GM23248 (cell line): ENCODE data around the gene GAGE12E.
"Not testable (repeated sequence)": the region's sequence is repeated elsewhere in the genome, so short reads cannot be mapped to it uniquely, and the experiment has no call there.

ENCODE experiments used
- EZH2 ChIP-seq: fragments of 200-600 bp; sonication (generic); IDR thresholded peaks from 2 replicates; pipeline ENCODE4 v1.6.1; 2018; ENCODE audit warnings: antibody characterized with exemption, mild to moderate bottlenecking; ENCODE audit not compliant: insufficient read depth, poor library complexity, severe bottlenecking
- EZH2phosphoT487 ChIP-seq: fragments of 200-600 bp; sonication (generic); IDR thresholded peaks from 2 replicates; pipeline ENCODE4 v1.6.1; 2018; ENCODE audit warnings: antibody characterized with exemption, moderate library complexity, mild to moderate bottlenecking, low read depth; ENCODE audit not compliant: insufficient read depth

DNA sequence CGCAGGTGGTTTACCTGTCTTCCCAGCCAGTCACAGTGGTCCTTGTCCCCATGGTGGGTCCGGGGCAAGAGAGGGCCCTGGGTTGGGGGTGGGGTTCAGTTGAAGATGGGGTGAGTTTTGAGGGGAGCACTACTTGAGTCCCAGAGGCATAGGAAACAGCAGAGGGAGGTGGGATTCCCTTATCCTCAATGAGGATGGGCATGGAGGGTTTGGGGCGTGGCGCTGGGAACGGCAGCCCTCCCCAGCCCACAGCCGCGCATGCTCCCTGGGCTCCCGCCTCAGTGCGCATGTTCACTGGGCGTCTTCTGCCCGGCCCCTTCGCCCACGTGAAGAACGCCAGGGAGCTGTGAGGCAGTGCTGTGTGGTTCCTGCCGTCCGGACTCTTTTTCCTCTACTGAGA, 9.7 kb upstream of the GAGE12E start, which contains the start of gene GAGE12D:
- not testable (repeated sequence) for TF ChIP-seq EZH2, EZH2phosphoT487
